Measurements from ENCODE around the gene PABPC4L. TPM values are rescaled to one million over a fixed set of nuclear protein-coding genes. Genes with fewer than 3 reads are reported as not detected.

The PABPC4L gene
- not detected for total RNA-seq
- polyA plus RNA-seq = not detected
- not detected for total RNA-seq

- peaks cover 0 to 8% (median 6%) of the 10 kb centered on the region in 5 donors for H3K27me3 Mint-ChIP-seq
- no peak within 1 kb of the TSS for H3K4me3 Mint-ChIP-seq
- ATAC-seq (no peak), DNase-seq (no peak)
- H3K27ac Mint-ChIP-seq = no peak within 1 kb of the TSS
- H3K9me3 Mint-ChIP-seq = peaks cover 0 to 13% (median 2%) of the 10 kb centered on the region in 11 donors
- ChIA-PET POLR2A (no interaction called here), CTCF (no interaction called here)
- no peaks in the 10 kb centered on the region for H3K4me1 Mint-ChIP-seq
- intact Hi-C loops (cut with micrococcal nuclease) = no loop called here
- no peaks in the 10 kb centered on the region for H3K4me1 ChIP-seq (ENCODE audit: control insufficient read depth in 2 of 2, insufficient read depth in 2 of 2, low read length in 2 of 2)
- H3K4me3 ChIP-seq (ENCODE audit: low read length) = no peak within 1 kb of the TSS
- peaks cover 0 to 8% (median 0%) of the 10 kb centered on the region in 3 experiments for H3K9me3 ChIP-seq (ENCODE audit: control insufficient read depth in 2 of 3, low read length in 3 of 3)
- peaks cover 0 to 5% (median 0%) of the 10 kb centered on the region in 5 donors for H3K36me3 Mint-ChIP-seq
- no peaks in the 10 kb centered on the region for H3K27me3 ChIP-seq (ENCODE audit: control insufficient read depth in 2 of 2, insufficient read depth in 2 of 2, low read length in 2 of 2)
- no peak within 1 kb of the TSS for H3K27ac ChIP-seq (ENCODE audit: low read depth, low read length)
- H3K36me3 ChIP-seq (ENCODE audit: control insufficient read depth in 2 of 3, insufficient read depth in 3 of 3, low read length in 3 of 3) = no peaks in the 10 kb centered on the region
Observed at GRCh38 chr4:134201216-134202161, at the start of gene PABPC4L. Gene PABPC4L (minus strand): TSS chr4:134201789. CDS start chr4:134201019, 770 bp downstream.

- H3K4me3 ChIP-seq (ENCODE audit: low read length) = no peak overlapping the region
- intact Hi-C loops (cut with micrococcal nuclease) = no loop called here
- no peaks in the 10 kb centered on the region for H3K9me3 ChIP-seq (ENCODE audit: control insufficient read depth in 2 of 3, low read length in 3 of 3)
- no peaks in the 10 kb centered on the region for H3K36me3 ChIP-seq (ENCODE audit: control insufficient read depth in 2 of 3, insufficient read depth in 3 of 3, low read length in 3 of 3)
- ATAC-seq (no peak), DNase-seq (no peak)
- Mint-ChIP-seq H3K9me3 (peaks cover 0 to 17% (median 0%) of the 10 kb centered on the region in 11 donors), H3K4me1 (no peaks in the 10 kb centered on the region), H3K27me3 (no peaks in the 10 kb centered on the region), H3K4me3 (no peak overlapping the region), H3K27ac (no peak overlapping the region), H3K36me3 (no peaks in the 10 kb centered on the region)
- no peak overlapping the region for H3K27ac ChIP-seq (ENCODE audit: low read depth, low read length)
- no peaks in the 10 kb centered on the region for H3K4me1 ChIP-seq (ENCODE audit: control insufficient read depth in 2 of 2, insufficient read depth in 2 of 2, low read length in 2 of 2)
- H3K27me3 ChIP-seq (ENCODE audit: control insufficient read depth in 2 of 2, insufficient read depth in 2 of 2, low read length in 2 of 2) = no peaks in the 10 kb centered on the region
- POLR2A ChIA-PET = no interaction called here
- CTCF ChIA-PET = no interaction called here
Observed at GRCh38 chr4:134251322-134251721, 49.7 kb upstream of the PABPC4L start.

- Mint-ChIP-seq H3K4me1 (no peaks in the 10 kb centered on the region), H3K36me3 (peaks cover 0 to 3% (median 0%) of the 10 kb centered on the region in 5 donors), H3K27me3 (no peaks in the 10 kb centered on the region), H3K4me3 (no peak overlapping the region), H3K9me3 (peaks cover 0 to 32% (median 4%) of the 10 kb centered on the region in 11 donors), H3K27ac (no peak overlapping the region)
- no peak for DNase-seq
- H3K9me3 ChIP-seq (ENCODE audit: control insufficient read depth in 2 of 3, low read length in 3 of 3) = no peaks in the 10 kb centered on the region
- intact Hi-C loops (cut with micrococcal nuclease) = no loop called here
- ChIA-PET POLR2A (no interaction called here), CTCF (no interaction called here)
- no peaks in the 10 kb centered on the region for H3K27me3 ChIP-seq (ENCODE audit: control insufficient read depth in 2 of 2, insufficient read depth in 2 of 2, low read length in 2 of 2)
- H3K4me1 ChIP-seq (ENCODE audit: control insufficient read depth in 2 of 2, insufficient read depth in 2 of 2, low read length in 2 of 2) = no peaks in the 10 kb centered on the region
- H3K4me3 ChIP-seq (ENCODE audit: low read length) = no peak overlapping the region
- no peak overlapping the region for H3K27ac ChIP-seq (ENCODE audit: low read depth, low read length)
- ATAC-seq = no peak
- no peaks in the 10 kb centered on the region for H3K36me3 ChIP-seq (ENCODE audit: control insufficient read depth in 2 of 3, insufficient read depth in 3 of 3, low read length in 3 of 3)
Observed at GRCh38 chr4:134243742-134244713, 42.4 kb upstream of the PABPC4L start.

DNA sequence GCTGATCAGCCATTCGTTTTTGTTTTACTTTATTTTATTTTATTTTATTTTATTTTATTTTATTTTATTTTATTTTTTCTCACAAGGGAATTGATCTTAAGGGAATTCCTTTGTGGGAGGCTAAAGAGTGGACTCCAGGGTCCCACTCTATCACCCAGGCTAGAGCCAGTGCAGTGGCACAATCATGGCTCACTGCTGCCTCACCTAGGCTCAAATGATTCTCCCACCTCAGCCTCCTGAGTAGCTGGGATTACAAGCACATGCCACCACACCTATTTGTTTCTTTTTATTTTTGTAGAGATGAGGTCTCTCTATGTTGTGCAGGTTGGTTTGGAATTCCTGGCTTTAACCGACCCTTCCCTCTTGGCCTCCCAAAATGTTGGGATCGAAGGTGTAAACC lies 17.5 kb upstream of the PABPC4L start:
- Histone ChIP-seq H3K4me3 (ENCODE audit: low read length) (no peak overlapping the region), H3K27ac (ENCODE audit: low read depth, low read length) (no peak overlapping the region), H3K27me3 (ENCODE audit: control insufficient read depth in 2 of 2, insufficient read depth in 2 of 2, low read length in 2 of 2) (no peaks in the 10 kb centered on the region), H3K4me1 (ENCODE audit: control insufficient read depth in 2 of 2, insufficient read depth in 2 of 2, low read length in 2 of 2) (no peaks in the 10 kb centered on the region), H3K9me3 (ENCODE audit: control insufficient read depth in 2 of 3, low read length in 3 of 3) (peaks cover 0 to 4% (median 0%) of the 10 kb centered on the region in 3 experiments), H3K36me3 (ENCODE audit: control insufficient read depth in 2 of 3, insufficient read depth in 3 of 3, low read length in 3 of 3) (no peaks in the 10 kb centered on the region)
- Mint-ChIP-seq H3K27ac (no peak overlapping the region), H3K27me3 (no peaks in the 10 kb centered on the region), H3K36me3 (no peaks in the 10 kb centered on the region), H3K4me3 (no peak overlapping the region), H3K4me1 (no peaks in the 10 kb centered on the region), H3K9me3 (peaks cover 2 to 15% (median 7%) of the 10 kb centered on the region in 11 donors)
- CTCF ChIA-PET = no interaction called here
- ATAC-seq (no peak), DNase-seq (no peak)
- intact Hi-C loops (cut with micrococcal nuclease) = no loop called here
- POLR2A ChIA-PET = no interaction called here

DNA sequence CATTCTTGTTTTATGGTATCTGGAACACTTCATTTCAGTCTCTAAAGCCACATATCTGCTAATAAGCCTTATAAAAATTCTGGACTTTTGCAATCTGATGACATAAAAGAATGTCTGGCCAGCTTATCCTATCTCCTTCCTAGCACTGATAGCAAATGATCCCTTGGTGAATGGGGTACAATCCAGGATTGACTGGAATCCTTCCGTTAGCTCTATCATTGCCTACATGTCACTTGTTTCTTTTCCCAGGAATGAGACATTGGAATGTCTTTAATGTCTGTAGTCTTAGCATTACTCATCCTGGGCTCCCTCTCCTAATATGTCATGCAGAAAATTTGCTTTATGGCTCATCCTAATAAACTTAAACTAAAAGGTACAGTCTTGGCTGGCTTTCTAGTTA lies 14.8 kb upstream of the PABPC4L start:
- no peak for ATAC-seq
- ChIA-PET POLR2A (no interaction called here), CTCF (no interaction called here)
- peaks cover 0 to 4% (median 0%) of the 10 kb centered on the region in 3 experiments for H3K9me3 ChIP-seq (ENCODE audit: control insufficient read depth in 2 of 3, low read length in 3 of 3)
- H3K27me3 ChIP-seq (ENCODE audit: control insufficient read depth in 2 of 2, insufficient read depth in 2 of 2, low read length in 2 of 2) = no peaks in the 10 kb centered on the region
- no peak overlapping the region for H3K27ac Mint-ChIP-seq
- H3K4me1 Mint-ChIP-seq = no peaks in the 10 kb centered on the region
- no peak overlapping the region for H3K4me3 Mint-ChIP-seq
- H3K27ac ChIP-seq (ENCODE audit: low read depth, low read length) = no peak overlapping the region
- no peaks in the 10 kb centered on the region for H3K4me1 ChIP-seq (ENCODE audit: control insufficient read depth in 2 of 2, insufficient read depth in 2 of 2, low read length in 2 of 2)
- no peak for DNase-seq
- intact Hi-C loops (cut with micrococcal nuclease) = no loop called here
- no peak overlapping the region for H3K4me3 ChIP-seq (ENCODE audit: low read length)
- H3K27me3 Mint-ChIP-seq = no peaks in the 10 kb centered on the region
- H3K36me3 ChIP-seq (ENCODE audit: control insufficient read depth in 2 of 3, insufficient read depth in 3 of 3, low read length in 3 of 3) = no peaks in the 10 kb centered on the region
- H3K36me3 Mint-ChIP-seq = no peaks in the 10 kb centered on the region
- peaks cover 2 to 15% (median 6%) of the 10 kb centered on the region in 11 donors for H3K9me3 Mint-ChIP-seq

DNA sequence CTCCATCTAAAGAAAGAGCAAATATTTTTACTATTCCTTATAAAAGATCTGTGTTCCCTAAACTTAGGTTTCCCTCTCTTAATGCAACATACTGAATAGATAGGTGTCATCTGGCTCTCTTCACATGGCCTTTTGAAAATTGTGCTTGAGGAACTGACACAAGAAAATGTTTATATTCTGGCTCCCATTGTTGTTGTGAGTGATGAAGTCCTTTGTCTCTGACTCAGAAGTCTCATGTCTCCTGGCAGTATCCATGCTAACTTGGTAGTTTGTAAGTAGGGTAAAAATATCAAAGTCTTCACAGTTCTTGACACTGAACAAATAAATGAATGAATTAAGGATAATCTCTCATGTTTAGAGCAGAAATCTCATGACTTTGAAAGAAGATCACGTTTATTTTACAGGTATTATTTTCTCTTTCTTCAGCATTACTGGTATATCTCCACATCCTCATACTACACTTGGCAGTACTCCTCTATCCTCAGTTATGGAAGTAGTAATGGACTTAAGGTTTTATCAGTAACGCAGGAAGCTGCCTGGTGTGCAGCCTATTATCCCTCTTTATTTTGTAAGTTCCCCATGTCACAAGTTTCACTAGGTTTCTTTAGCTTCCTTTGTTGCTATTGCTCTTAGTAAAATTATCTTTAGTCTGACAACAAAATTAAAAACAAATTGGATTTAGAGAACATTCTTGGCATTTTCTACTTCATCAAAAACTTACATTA lies 14.2 kb upstream of the PABPC4L start:
- Mint-ChIP-seq H3K27ac (no peak overlapping the region), H3K4me3 (no peak overlapping the region), H3K4me1 (no peaks in the 10 kb centered on the region), H3K9me3 (peaks cover 2 to 15% (median 6%) of the 10 kb centered on the region in 11 donors), H3K36me3 (no peaks in the 10 kb centered on the region), H3K27me3 (no peaks in the 10 kb centered on the region)
- no peaks in the 10 kb centered on the region for H3K4me1 ChIP-seq (ENCODE audit: control insufficient read depth in 2 of 2, insufficient read depth in 2 of 2, low read length in 2 of 2)
- POLR2A ChIA-PET = no interaction called here
- DNase-seq = no peak
- H3K27me3 ChIP-seq (ENCODE audit: control insufficient read depth in 2 of 2, insufficient read depth in 2 of 2, low read length in 2 of 2) = no peaks in the 10 kb centered on the region
- intact Hi-C loops (cut with micrococcal nuclease) = no loop called here
- CTCF ChIA-PET = interaction anchor here (0.5 kb wide), 1 partner anchor 217 kb away, joined by 3 read pairs; no protein-coding TSS in a partner anchor
- H3K4me3 ChIP-seq (ENCODE audit: low read length) = no peak overlapping the region
- ATAC-seq = no peak
- no peak overlapping the region for H3K27ac ChIP-seq (ENCODE audit: low read depth, low read length)
- no peaks in the 10 kb centered on the region for H3K36me3 ChIP-seq (ENCODE audit: control insufficient read depth in 2 of 3, insufficient read depth in 3 of 3, low read length in 3 of 3)
- H3K9me3 ChIP-seq (ENCODE audit: control insufficient read depth in 2 of 3, low read length in 3 of 3) = peaks cover 0 to 4% (median 0%) of the 10 kb centered on the region in 3 experiments

Data from naive thymus-derived CD4-positive, alpha-beta T cell (primary cell).